GM19328 (cell line): ENCODE results near the gene JPH2.
"Not testable (repeated sequence)": the region's sequence is repeated elsewhere in the genome, so short reads cannot be mapped to it uniquely, and the experiment has no call there.

Experiments used
- ATAC-seq: cut with Tn5 transposase; IDR thresholded peaks from one replicate; pipeline ENCODE4 v1.9.1; 2021; ENCODE audit warnings: mild to moderate bottlenecking, moderate library complexity; ENCODE audit not compliant: unreplicated experiment

JPH2 gene

DNA sequence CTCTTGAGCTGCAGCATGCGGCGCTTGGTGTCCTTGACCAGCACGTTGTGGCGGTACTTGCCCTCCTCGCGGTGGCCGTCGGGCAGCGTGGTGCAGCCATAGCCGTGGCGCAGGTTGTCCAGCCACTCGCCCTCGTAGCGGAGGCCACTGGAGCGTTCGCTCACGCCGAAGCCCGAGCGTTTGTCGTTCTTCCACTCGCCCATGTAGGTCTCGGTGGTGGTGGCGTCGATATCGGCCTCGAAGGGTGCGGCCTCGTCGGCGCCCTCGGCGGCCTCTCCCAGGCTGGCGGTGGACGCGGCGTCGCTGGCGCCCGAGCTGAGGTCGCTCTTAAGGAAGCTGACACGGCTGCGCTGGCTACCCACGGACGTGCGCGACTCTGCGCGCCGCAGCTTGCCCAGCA, 27.3 kb downstream of the JPH2 start:
- ATAC-seq = no peak

DNA sequence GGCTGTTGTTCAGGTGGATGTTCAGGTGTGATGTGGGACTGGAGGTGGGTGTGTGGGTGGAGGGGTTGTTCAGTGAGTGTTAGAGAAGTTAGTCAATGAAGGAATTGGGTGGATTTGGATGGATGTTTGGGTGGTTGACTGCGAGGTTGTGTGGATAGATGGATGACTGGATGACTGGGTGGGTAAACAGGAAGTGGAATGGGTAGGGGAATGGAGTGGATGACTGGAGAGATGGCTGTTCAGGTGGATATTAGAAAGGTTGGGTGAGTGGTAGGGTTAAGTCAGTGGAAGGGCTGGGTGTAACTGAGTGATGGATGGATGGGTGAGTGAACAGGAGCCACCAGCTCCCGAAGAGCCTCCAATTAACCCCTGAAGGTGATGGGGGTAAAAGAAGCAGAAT, 27.9 kb downstream of the JPH2 start:
- ATAC-seq = no peak

DNA sequence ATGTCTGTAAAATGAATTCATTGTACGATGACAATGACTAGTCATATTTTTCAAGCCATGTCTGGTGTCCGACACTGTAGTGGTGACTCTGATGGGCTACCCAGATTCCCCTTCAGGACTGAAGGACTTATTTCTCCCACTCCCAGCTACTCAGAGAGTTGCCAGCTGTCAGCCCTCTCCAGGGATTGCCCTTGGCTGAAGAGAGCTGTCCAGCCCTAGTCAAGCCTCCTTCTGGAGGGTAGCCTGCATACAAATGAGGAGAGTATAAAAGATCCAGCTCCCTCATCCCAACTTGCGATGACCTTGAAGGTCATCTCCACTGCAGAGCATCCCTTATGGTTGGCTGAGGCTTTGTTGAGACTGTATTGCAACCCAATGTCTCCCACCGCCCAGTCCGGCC, 29.9 kb downstream of the JPH2 start:
- no peak for ATAC-seq

DNA sequence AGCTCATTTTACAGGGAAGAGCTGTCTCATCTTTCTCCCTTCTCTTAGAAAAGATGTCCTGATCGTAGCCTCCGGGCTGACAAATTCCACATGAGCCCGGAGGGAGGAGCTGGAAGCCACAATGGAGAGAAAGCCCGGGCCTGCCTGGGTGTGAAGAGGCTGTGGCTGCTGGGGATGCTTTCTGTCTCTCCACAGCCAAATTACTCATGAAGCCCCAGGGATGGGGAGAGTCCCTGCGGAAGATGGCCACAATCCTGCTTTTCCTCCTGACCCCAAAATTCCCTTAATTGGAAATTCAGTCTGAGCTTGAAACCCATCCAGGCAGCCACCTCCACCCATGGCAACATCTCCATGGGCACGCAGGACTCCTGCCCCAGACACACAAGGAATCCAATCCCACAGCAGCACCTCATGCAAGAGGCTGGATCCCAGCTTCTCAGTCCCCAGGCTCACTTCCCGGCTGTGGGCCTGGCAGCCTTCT, 32.4 kb downstream of the JPH2 start:
- ATAC-seq = no peak

DNA sequence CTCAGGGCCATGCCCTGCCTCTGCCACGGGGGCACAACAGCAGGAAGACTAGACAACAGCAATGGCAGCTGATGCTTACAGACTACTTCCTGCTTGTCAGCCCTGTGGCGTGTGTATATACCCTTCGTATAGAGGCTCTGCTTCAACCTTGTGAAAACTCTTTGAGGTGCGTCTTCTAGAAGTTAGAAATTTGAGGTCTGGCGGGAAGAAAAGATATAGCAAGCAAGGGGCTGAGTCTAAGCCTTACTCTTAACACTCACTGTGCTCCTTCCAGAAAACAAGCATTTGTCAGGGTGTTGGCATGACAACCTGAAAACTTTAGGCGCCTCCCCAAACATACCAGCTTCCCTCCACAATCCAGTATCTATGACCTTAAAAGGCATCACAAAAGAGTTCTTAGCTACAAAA, 33.3 kb downstream of the JPH2 start:
- ATAC-seq = no peak

DNA sequence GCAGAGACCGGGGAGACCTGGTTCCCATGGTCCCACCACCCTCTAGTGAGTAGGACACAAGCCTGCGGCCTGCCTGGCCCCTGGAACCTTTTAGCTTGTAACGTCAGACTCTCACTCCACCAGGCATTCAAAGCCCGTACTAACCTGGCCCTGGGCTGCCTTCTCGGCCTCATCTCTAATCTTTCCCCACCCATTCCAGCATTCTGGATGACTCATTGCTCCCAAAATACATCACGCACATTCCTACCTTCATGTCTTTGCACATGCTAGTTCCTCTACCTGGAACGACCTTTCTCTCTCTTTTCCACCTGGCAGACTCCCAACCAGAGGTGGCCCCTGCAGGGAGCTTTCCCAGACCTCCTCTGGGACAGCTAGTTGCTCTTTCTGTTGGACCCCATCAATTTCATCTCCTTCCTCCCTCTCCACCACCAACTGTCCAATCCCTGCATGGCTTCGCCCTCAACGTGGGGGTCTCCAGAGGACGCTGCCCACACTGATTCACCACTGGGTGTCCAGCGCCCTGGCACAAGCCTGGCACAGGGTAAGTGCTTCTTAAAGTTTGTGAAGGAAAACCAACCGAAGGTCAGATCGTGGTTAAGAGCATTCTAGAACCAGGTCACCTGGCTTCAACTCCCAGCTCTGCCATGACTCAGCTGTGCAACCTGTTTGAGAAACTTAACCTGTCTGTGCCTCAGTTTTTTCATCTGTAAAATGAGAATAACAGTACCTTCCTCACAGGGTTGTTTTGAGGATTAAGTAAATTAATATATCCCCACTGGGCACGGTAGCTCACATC, 35.2 kb downstream of the JPH2 start:
- ATAC-seq = no peak

DNA sequence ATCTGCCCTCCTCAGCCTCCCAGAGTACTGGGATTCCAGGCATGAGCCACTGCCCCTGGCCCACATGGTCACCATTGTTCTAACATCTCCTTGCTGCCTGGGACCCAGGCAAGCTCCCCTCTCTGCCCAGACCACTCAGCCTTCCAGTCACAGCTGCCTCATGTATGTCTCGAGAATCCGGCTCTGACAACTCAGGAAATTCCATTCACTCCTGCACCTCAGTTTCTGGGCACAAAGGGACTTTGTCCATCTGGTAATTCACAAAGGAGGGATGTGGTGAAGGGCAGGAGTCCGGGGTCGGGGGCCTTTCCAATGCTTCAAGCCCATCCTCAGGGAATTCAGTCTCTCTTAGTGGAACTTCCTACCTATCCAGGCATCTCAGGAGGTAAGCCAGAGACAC, 40.7 kb downstream of the JPH2 start:
- no peak for ATAC-seq

DNA sequence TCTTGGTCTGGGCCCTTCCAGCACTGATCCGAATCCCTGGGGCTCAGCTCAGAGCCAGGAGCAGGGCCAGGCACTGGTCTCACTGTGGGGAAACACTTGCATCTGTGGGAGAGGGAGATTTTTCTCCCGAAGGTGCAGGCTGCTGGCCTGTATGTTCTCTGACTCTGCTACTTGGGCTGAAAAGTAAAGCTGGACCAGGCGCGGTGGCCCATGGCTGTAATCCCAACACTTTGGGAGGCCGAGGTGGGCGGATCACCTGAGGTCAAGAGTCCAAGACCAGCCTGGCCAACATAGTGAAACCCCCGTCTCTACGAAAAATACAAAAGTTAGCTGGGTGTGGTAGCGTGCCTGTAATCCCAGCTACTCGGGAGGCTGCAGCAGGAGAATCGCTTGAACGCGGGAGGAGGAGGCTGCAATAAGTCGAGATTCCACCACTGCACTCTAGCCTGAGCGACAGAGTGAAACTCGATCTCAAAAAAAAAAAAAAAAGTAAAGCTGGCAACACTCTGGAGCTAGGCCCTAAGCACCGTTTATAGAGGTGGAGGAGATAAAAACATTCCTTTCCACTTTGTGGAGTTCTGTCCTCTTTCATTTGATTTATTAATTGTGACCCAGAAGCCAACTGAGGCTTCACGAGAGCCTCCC, 41.7 kb downstream of the JPH2 start:
- ATAC-seq = no peak

DNA sequence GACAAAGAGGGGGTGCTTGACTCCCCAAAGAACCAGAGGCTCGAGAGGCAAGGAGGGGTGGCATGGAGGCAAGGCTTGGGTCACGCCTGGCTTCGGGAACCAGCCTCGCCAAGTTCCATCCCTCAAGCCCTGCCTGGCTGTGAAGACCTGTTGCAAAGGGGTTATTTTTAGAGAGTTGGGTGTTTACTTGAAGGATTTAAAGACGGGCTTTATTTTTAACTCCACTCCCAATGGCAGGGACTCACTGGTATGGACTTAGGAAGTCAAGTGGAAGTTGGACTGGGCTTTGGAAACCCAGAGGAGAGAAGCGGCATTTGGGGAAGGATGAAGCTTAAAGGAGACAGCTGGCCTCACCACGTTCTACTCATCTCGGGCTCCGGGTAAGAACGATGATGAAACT, 43.1 kb downstream of the JPH2 start:
- ATAC-seq = no peak

DNA sequence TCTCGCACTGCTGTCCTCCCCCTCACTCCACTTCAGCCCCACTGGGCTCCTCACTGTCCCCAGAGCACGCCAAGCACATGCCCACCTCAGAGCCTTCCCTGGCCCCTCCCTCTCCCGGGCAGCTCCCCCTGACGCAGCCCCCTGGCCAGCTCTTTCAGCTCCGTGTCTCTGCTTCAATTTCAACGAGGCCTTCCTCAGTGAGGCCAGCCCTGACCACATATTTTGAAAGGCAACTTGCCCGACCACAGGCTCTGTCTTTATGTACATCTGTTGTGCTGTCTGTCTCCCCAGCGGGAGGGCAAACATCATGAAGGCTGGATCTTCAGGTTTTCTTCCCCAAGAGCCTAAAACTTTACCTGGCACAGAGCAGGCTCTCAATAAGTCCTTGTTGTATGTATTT, 44.6 kb downstream of the JPH2 start:
- no peak for ATAC-seq

DNA sequence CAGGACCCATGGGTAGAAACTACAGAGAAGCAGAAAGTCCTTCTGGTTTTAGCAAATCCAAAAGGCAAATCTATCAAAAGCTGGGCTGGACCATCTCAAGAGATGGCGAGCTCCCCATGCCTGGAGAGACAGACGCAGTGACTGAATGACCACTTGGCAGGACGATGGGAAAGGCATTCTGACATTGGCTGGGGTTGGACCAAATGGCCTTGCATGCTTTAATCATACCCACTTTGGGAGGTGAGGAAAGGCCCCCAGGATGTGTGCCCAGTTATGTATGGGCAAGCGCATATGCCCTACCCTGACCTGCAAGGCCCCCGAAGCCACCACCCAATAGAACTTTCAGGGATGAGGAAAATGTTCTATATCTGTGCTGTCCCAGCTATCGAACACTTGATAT, 45.1 kb downstream of the JPH2 start:
- ATAC-seq = no peak

DNA sequence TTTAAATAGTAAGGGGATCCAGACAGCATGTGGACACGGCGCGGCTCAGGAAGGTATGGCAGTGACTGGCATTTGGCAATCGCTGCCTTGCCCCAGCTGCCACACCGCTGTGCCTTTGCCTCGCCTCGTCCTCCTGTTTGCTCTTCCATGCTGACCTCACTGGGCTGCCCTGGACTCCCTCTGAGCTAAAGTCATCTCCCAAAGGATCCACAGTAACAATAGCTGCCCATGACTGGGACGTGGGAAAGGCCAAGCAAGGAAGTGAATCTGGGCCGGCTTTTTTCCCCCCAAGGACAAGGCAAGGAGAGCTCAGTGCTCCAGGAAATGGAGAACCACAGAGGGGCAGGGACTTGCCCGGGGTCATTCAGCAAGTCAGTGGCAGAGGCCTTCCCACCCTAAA, 48.1 kb downstream of the JPH2 start:
- ATAC-seq = no peak

DNA sequence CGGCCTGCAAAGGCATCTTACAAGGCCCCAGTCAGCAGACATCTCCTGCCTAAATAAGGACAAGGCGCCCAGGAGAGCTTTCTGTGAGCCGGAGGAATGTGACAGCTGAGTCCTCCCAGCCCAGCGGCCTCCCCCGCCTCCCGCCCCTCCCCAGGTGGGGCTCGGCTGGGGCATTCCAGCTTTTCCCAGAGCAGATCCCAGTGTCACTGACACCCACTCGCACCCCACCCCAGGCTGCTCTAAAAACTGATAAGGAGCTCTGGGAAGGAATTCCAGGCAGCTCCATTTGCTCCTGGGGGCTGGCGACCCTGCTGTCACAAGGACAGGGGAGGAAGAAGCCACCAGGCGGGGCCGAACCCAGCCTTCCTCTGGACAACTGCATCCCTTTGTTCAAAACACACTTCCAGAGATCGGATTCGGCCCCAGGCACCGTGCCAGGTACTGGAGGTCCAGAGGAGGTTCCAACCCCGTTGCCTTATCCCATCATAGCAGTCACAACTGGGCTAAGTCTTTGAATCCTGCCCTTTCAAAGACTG, 49.7 kb downstream of the JPH2 start:
- ATAC-seq = no peak

DNA sequence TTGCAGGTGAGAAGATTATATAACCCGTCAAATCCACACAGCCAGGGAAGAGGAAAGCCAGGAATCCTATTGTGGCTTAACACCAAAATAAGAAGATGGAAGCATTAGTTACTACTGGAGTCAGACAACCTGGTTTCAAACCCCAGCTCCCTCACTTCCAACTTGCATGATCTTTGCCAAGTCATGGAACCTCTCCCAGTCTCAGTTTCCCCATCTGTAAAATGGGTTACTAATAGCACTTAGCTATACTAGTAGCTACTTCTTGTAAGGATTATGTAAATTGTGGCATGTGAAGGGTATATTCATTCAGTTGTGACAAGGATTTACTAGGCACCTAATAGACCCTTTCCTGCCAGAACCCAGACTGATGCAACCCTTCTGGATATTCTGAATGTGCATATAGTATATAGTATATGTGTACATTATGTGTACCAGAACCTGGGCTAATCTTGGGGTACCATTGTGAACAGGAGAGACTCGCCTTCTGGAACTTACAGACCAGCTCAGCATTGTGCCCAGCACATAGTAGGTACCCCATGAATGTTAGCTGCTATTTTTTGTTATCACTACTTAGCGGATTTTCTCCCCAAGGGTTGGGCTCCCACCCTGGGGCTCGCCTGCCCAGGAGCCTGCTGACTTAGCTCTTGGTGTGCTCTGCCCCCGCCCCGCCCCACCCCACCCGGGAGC, 50.3 kb downstream of the JPH2 start:
- ATAC-seq = no peak

DNA sequence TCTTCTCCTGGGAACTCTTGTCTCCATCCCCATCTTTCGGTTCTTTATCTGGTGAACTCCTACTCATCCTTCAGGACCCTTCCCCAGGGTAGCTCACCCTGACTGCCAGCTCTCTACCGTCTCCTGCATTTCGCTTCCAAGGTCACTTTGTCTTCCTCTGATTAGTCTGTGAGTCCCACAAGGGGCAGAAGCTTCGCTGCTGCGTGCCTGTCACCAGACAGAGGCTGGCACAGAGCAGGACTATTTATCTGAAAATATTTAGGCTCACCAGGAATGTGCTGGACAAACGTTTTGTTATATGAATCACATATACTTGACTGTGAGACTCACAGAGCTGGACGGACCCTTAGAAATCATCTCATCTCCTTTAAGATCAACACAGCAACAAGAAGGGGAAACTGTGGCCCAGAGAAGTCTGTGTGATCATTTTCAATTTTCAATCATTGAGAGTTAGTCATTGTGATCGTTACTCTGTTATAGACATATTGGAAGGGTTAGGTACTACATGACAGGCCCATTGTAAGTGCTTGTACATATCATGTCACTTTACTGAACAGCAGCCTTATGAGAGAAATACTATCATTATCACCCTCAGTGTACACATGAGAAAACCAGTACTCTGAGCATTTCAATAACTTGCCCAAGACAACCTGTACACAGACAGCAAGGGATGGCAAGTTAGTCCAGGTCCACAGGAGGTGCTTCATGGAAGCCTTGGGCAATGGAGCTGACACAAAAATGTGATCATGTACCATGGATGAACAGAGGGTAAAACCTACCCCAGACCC, 51.4 kb downstream of the JPH2 start:
- no peak for ATAC-seq

DNA sequence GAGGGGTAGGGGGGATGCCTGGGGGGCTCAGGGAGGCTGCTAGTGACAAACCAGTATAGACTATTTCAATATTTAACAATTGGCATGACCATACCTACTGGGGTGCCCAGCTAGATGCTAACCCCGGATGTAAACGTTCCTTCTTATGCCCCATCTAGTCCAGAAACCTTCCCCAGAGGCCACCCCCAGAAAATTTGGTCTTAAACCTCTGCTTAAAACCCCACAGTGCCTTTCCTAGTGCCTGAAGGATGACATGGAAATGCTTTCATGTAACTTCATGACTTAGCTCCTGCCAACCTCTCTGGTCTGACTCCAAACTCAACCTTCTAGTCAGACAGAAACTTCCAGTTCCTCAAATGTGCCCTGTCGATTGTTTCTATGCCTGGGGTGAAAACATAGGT, 52.0 kb downstream of the JPH2 start:
- no peak for ATAC-seq

DNA sequence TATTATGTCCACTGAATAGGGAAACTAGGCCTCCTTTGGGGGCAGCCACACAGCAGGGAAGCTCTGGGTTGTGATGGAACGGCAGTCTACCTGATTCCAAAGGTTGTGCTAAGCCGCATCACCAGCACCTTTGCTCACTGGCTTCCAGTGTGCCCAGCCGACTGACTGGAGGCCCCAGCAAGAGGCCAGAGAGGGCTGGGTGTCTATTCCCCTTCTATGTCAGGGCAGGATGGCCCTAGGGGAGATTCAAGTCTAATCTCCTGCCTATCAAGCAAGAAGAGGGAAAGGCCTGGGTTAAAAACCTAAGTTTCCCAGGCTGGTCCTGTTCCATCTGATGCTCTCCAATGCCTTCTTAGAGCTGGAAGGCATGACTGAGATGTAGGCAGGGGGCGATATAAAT, 53.6 kb downstream of the JPH2 start:
- no peak for ATAC-seq

DNA sequence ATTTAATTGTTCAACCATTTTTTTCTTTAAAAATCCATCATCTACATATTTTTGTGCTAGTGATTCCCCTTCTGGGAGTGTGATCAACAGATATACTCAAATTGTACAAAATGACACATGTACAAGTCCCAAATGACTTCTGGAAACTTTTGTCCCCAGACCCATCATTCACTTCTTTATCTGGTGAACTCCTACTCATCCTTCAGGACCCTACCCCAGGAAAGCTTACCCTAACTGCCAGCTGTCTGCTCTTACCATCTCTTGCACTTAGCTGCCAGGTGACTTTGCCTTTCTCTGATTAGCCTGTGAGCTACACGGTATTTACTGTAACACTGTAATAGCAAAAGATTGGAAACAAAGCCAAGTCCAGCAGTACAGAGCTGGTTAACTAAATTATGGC, 55.3 kb downstream of the JPH2 start:
- ATAC-seq = no peak

DNA sequence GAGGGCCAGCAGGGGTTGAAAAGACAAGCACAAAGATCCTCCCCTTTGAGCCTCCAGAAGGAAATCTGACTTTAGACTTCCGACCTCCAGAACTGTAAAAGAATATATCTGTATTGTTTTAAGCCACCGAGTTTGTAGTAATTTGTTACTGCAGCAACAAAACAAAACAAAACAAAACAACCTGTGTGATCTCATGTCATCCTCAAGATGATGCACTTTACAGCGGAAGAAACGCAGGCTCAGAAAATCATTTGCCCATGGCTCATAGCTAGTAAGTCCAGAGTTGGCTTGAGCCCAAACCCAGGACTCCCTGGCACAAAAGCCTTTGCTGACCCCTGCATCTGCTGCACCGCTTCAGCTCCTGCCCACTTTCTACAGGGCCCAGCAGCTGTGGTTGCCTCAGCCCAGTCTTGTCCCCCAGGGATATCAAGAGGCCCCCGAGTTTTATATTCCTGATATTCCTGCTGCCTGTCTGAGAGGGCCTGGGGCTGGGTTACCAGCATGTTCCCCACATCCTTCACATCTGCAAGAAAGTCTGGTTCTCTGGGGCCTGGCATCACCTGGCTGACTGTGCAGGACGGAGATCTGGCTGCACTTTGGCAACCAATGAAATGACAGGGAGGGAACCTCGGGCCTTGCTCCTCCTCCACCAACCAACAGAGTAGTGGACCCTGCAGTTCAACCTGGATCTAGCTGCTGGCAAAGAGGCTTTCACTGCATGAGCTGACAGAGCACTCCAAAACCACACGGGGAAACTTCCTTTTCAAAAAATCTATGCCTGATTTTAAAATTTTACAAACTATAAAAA, 56.9 kb downstream of the JPH2 start:
- ATAC-seq = no peak

DNA sequence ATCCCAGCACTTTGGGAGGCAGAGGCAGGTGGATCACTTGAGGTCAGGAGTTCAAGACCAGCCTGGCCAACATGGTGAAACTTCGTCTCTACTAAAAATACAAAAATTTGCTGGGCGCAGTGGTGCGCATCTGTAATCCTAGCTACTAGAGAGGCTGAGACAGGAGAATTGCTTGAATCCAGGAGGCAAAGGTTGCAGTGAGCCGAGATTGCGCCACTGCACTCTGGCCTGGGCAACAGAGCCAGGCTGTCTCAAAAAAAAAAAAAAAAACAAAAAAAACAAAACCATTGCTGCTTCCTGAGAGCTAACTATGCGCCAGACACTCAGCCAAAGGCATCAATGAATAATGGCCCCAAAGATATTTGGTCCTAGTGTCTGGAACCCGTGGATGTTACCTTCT, 57.7 kb downstream of the JPH2 start:
- ATAC-seq = not testable (repeated sequence)
